Measurements from ENCODE around the gene ZNF420. TPM values are rescaled to one million over a fixed set of nuclear protein-coding genes. Genes with fewer than 3 reads are reported as not detected.
"Not testable (repeated sequence)": the region's sequence is repeated elsewhere in the genome, so short reads cannot be mapped to it uniquely, and the experiment has no call there.

ZNF420 gene
- total RNA-seq, 5 donors from 2014 or later (not counting 1 experiment from before 2014, with no cell fraction given), result 9.5 to 28.2 (median 26.2) TPM

GRCh38 chr19:37122093-37122492, 43.9 kb downstream of the ZNF420 start:
- H3K36me3 Mint-ChIP-seq, result peaks cover 45% of the 10 kb centered on the region

DNA sequence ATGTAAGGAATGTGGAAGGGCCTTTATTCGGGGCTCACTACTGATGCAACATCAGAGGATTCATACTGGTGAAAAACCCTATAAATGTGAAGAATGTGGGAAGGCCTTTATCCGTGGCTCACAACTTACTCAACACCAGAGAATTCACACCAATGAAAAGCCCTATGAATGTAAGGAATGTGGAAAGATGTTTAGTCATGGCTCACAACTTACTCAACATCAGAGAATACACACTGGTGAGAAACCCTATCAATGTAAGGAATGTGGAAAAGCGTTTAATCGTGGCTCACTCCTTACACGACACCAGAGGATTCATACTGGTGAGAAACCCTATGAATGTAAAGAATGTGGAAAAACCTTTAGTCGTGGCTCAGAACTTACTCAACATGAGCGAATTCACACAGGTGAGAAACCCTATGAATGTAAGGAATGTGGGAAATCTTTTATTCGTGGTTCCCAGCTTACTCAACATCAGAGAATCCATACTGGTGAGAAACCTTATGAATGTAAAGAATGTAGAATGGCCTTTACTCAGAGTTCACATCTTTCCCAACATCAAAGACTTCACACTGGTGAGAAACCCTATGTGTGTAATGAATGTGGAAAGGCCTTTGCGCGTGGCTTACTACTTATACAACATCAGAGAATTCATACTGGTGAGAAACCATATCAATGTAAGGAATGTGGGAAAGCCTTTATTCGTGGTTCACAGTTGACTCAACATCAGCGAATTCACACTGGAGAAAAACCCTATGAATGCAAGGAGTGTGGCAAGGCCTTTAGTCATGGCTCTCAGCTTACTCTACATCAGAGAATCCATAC, 50.0 kb downstream of the ZNF420 start:
- peaks cover 55% of the 10 kb centered on the region for H3K9me3 ChIP-seq
- Mint-ChIP-seq H3K36me3 (peaks cover 74% of the 10 kb centered on the region), H3K27me3 (no peaks in the 10 kb centered on the region), H3K27ac (no peak overlapping the region), H3K4me1 (no peaks in the 10 kb centered on the region), H3K9me3 (peaks cover 31 to 70% (median 56%) of the 10 kb centered on the region in 3 donors), H3K4me3 (no peak overlapping the region)
- H3K4me1 ChIP-seq (ENCODE audit: control insufficient read depth in 1 of 2, extremely low read depth in 1 of 2, insufficient read depth in 2 of 2, low read length in 2 of 2), result no peaks in the 10 kb centered on the region
- H3K27ac ChIP-seq (ENCODE audit: low read length), result no peak overlapping the region
- WGBS (ENCODE audit: insufficient coverage), result no CpG with 5 or more reads among the region's 12 CpGs
- no peaks in the 10 kb centered on the region for H3K27me3 ChIP-seq (replicated peaks in 1 of 2; ENCODE audit: control insufficient read depth in 2 of 2, extremely low read depth in 1 of 2, insufficient read depth in 2 of 2, low read length in 1 of 2)
- ATAC-seq (replicated peaks in 1 of 4) (no peak), DNase-seq (no peak)
- peaks cover 5 to 18% of the 10 kb centered on the region in 2 donors for H3K36me3 ChIP-seq (ENCODE audit: control insufficient read depth in 2 of 2, extremely low read depth in 1 of 2, insufficient read depth in 1 of 2, low read length in 1 of 2)
- ChIA-PET POLR2A (no interaction called here), CTCF (no interaction called here)
- H3K4me3 ChIP-seq (ENCODE audit: control insufficient read depth in 1 of 2, extremely low read depth in 1 of 2, low read length in 1 of 2), result no peak overlapping the region

More at GRCh38 chr19:37122093-37122492, 43.9 kb downstream of the ZNF420 start:
- H3K27me3 Mint-ChIP-seq; H3K27ac ChIP-seq (ENCODE audit: low read length); H3K27me3 ChIP-seq (replicated peaks in 1 of 2; ENCODE audit: control insufficient read depth in 2 of 2, extremely low read depth in 1 of 2, insufficient read depth in 2 of 2, low read length in 1 of 2); CTCF ChIA-PET; POLR2A ChIA-PET; H3K4me3 Mint-ChIP-seq; ATAC-seq (replicated peaks in 1 of 4); DNase-seq; H3K4me1 Mint-ChIP-seq; H3K4me3 ChIP-seq (ENCODE audit: control insufficient read depth in 1 of 2, extremely low read depth in 1 of 2, low read length in 1 of 2); H3K4me1 ChIP-seq (ENCODE audit: control insufficient read depth in 1 of 2, extremely low read depth in 1 of 2, insufficient read depth in 2 of 2, low read length in 2 of 2); H3K27ac Mint-ChIP-seq: not testable (repeated sequence)
- Histone ChIP-seq H3K9me3 (peaks cover 27% of the 10 kb centered on the region), H3K36me3 (ENCODE audit: control insufficient read depth in 2 of 2, extremely low read depth in 1 of 2, insufficient read depth in 1 of 2, low read length in 1 of 2) (peaks cover 0 to 11% of the 10 kb centered on the region in 2 donors)
- no CpG with 5 or more reads among the region's 3 CpGs for WGBS (ENCODE audit: insufficient coverage)
- peaks cover 26 to 41% (median 29%) of the 10 kb centered on the region in 3 donors for H3K9me3 Mint-ChIP-seq

GRCh38 chr19:37128821-37129177, 50.6 kb downstream of the ZNF420 start:
- H3K36me3 ChIP-seq (ENCODE audit: control insufficient read depth in 2 of 2, extremely low read depth in 1 of 2, insufficient read depth in 1 of 2, low read length in 1 of 2), result peaks cover 5 to 18% of the 10 kb centered on the region in 2 donors
- no peaks in the 10 kb centered on the region for H3K27me3 ChIP-seq (replicated peaks in 1 of 2; ENCODE audit: control insufficient read depth in 2 of 2, extremely low read depth in 1 of 2, insufficient read depth in 2 of 2, low read length in 1 of 2)
- DNase-seq (no peak), ATAC-seq (replicated peaks in 1 of 4) (no peak)
- no peak overlapping the region for H3K27ac ChIP-seq (ENCODE audit: low read length)
- no peaks in the 10 kb centered on the region for H3K27me3 Mint-ChIP-seq
- WGBS (ENCODE audit: insufficient coverage), result no CpG with 5 or more reads among the region's 3 CpGs
- peaks cover 33 to 74% (median 59%) of the 10 kb centered on the region in 3 donors for H3K9me3 Mint-ChIP-seq
- peaks cover 59% of the 10 kb centered on the region for H3K9me3 ChIP-seq
- no peak overlapping the region for H3K4me3 Mint-ChIP-seq
- no peaks in the 10 kb centered on the region for H3K4me1 Mint-ChIP-seq
- peaks cover 79% of the 10 kb centered on the region for H3K36me3 Mint-ChIP-seq
- ChIA-PET POLR2A (no interaction called here), CTCF (interaction anchor here in 1 of 2 donors (0.6 kb wide), 1 partner anchor 299 kb away, joined by 5 read pairs; no protein-coding TSS in a partner anchor)
- no peaks in the 10 kb centered on the region for H3K4me1 ChIP-seq (ENCODE audit: control insufficient read depth in 1 of 2, extremely low read depth in 1 of 2, insufficient read depth in 2 of 2, low read length in 2 of 2)
- no peak overlapping the region for H3K4me3 ChIP-seq (ENCODE audit: control insufficient read depth in 1 of 2, extremely low read depth in 1 of 2, low read length in 1 of 2)
- no peak overlapping the region for H3K27ac Mint-ChIP-seq

GRCh38 chr19:37136111-37136510, 57.9 kb downstream of the ZNF420 start:
- Mint-ChIP-seq H3K4me3 (no peak overlapping the region), H3K27ac (no peak overlapping the region), H3K9me3 (peaks cover 36 to 66% (median 55%) of the 10 kb centered on the region in 3 donors), H3K36me3 (peaks cover 43% of the 10 kb centered on the region), H3K4me1 (no peaks in the 10 kb centered on the region), H3K27me3 (no peaks in the 10 kb centered on the region)
- ATAC-seq (replicated peaks in 1 of 4) (no peak), DNase-seq (no peak)
- H3K4me1 ChIP-seq (ENCODE audit: control insufficient read depth in 1 of 2, extremely low read depth in 1 of 2, insufficient read depth in 2 of 2, low read length in 2 of 2), result no peaks in the 10 kb centered on the region
- H3K4me3 ChIP-seq (ENCODE audit: control insufficient read depth in 1 of 2, extremely low read depth in 1 of 2, low read length in 1 of 2), result no peak overlapping the region
- H3K9me3 ChIP-seq, result peaks cover 18% of the 10 kb centered on the region
- H3K36me3 ChIP-seq (ENCODE audit: control insufficient read depth in 2 of 2, extremely low read depth in 1 of 2, insufficient read depth in 1 of 2, low read length in 1 of 2), result no peaks in the 10 kb centered on the region
- ChIA-PET CTCF (no interaction called here), POLR2A (interaction anchor here in 1 of 2 donors (0.6 kb wide), 1 partner anchor 26 kb away, joined by 3 read pairs; no protein-coding TSS in a partner anchor)
- no peak overlapping the region for H3K27ac ChIP-seq (ENCODE audit: low read length)
- WGBS (ENCODE audit: insufficient coverage), result 29% methylated on average over 1 of the region's 1 CpG
- no peaks in the 10 kb centered on the region for H3K27me3 ChIP-seq (replicated peaks in 1 of 2; ENCODE audit: control insufficient read depth in 2 of 2, extremely low read depth in 1 of 2, insufficient read depth in 2 of 2, low read length in 1 of 2)

DNA sequence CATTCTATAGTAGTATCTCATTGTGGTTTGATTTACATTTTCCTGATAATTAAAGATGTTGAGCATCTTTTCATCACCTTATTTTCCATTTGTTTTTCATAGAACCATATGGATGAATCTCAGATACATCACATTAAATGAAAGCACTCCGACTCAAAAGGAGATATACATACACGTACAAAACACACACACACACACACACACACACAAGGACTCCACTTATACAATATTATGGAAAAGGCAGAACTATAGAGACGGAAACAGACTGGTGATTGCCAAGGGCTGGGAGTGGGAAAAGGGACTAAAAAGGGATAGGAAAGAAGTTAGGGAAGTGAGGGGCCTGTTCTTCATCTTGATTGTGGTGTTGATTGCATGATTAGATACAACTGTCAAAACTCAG, 70.0 kb downstream of the ZNF420 start:
- no CpG with 5 or more reads among the region's 3 CpGs for WGBS (ENCODE audit: insufficient coverage)
- peaks cover 14% of the 10 kb centered on the region for H3K9me3 ChIP-seq
- no peaks in the 10 kb centered on the region for H3K4me1 ChIP-seq (ENCODE audit: control insufficient read depth in 1 of 2, extremely low read depth in 1 of 2, insufficient read depth in 2 of 2, low read length in 2 of 2)
- Mint-ChIP-seq H3K9me3 (peaks cover 21 to 68% (median 64%) of the 10 kb centered on the region in 3 donors), H3K36me3 (peaks cover 65% of the 10 kb centered on the region), H3K27me3 (no peaks in the 10 kb centered on the region), H3K4me3 (no peak overlapping the region), H3K27ac (no peak overlapping the region), H3K4me1 (no peaks in the 10 kb centered on the region)
- DNase-seq, result no peak
- peaks cover 0 to 3% of the 10 kb centered on the region in 2 donors for H3K36me3 ChIP-seq (ENCODE audit: control insufficient read depth in 2 of 2, extremely low read depth in 1 of 2, insufficient read depth in 1 of 2, low read length in 1 of 2)
- no peaks in the 10 kb centered on the region for H3K27me3 ChIP-seq (replicated peaks in 1 of 2; ENCODE audit: control insufficient read depth in 2 of 2, extremely low read depth in 1 of 2, insufficient read depth in 2 of 2, low read length in 1 of 2)
- CTCF ChIA-PET, result no interaction called here
- H3K27ac ChIP-seq (ENCODE audit: low read length), result no peak overlapping the region
- H3K4me3 ChIP-seq (ENCODE audit: control insufficient read depth in 1 of 2, extremely low read depth in 1 of 2, low read length in 1 of 2), result no peak overlapping the region
- POLR2A ChIA-PET, result no interaction called here
- ATAC-seq (replicated peaks in 1 of 4), result no peak

DNA sequence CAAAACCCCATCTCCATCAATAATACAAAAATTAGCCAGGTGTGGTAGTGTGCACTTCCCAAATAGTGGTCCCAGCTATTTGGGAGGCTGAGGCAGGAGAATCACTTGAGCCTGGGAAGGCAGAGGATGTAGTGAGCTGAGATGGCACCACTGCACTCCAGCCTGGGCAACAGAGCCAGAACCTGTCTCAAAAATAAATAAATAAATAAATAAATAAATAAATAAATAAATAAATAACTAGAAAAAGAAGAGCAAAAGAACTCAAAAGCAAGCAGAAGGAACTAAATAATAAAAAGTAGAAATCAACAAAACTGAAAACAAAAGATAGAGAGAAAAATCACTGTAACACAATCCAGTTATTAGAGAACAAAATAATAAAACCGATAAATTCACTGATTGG, 81.9 kb downstream of the ZNF420 start:
- DNase-seq, result no peak
- H3K9me3 ChIP-seq, result peaks cover 20% of the 10 kb centered on the region
- H3K4me3 ChIP-seq (ENCODE audit: control insufficient read depth in 1 of 2, extremely low read depth in 1 of 2, low read length in 1 of 2), result no peak overlapping the region
- H3K4me1 ChIP-seq (ENCODE audit: control insufficient read depth in 1 of 2, extremely low read depth in 1 of 2, insufficient read depth in 2 of 2, low read length in 2 of 2), result no peaks in the 10 kb centered on the region
- no peak overlapping the region for H3K27ac Mint-ChIP-seq
- no CpG with 5 or more reads among the region's 1 CpG for WGBS (ENCODE audit: insufficient coverage)
- ChIA-PET CTCF (no interaction called here), POLR2A (interaction anchor here in 1 of 2 donors (0.6 kb wide), 1 partner anchor 323 kb away, joined by 3 read pairs; no protein-coding TSS in a partner anchor)
- H3K27me3 ChIP-seq (replicated peaks in 1 of 2; ENCODE audit: control insufficient read depth in 2 of 2, extremely low read depth in 1 of 2, insufficient read depth in 2 of 2, low read length in 1 of 2), result no peaks in the 10 kb centered on the region
- no peaks in the 10 kb centered on the region for H3K4me1 Mint-ChIP-seq
- peaks cover 19 to 64% (median 51%) of the 10 kb centered on the region in 3 donors for H3K9me3 Mint-ChIP-seq
- no peaks in the 10 kb centered on the region for H3K27me3 Mint-ChIP-seq
- H3K36me3 ChIP-seq (ENCODE audit: control insufficient read depth in 2 of 2, extremely low read depth in 1 of 2, insufficient read depth in 1 of 2, low read length in 1 of 2), result peaks cover 25 to 26% of the 10 kb centered on the region in 2 donors
- peaks cover 86% of the 10 kb centered on the region for H3K36me3 Mint-ChIP-seq
- no peak overlapping the region for H3K27ac ChIP-seq (ENCODE audit: low read length)
- no peak for ATAC-seq (replicated peaks in 1 of 4)
- peak overlapping the region in 1 of 3 donors; percentile 17 for H3K4me3 Mint-ChIP-seq

Data from T-cell (primary cell).